ENCODE results near the gene AGTR1. TPM values are rescaled to one million over a fixed set of nuclear protein-coding genes. Genes with fewer than 3 reads are reported as not detected.

AGTR1 gene
- polyA plus RNA-seq, 1 donor (not counting 4 experiments of a cell fraction or from before 2014, with no cell fraction given), result not detected

DNA sequence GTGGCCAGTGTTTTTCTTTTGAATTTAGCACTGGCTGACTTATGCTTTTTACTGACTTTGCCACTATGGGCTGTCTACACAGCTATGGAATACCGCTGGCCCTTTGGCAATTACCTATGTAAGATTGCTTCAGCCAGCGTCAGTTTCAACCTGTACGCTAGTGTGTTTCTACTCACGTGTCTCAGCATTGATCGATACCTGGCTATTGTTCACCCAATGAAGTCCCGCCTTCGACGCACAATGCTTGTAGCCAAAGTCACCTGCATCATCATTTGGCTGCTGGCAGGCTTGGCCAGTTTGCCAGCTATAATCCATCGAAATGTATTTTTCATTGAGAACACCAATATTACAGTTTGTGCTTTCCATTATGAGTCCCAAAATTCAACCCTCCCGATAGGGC, 43.5 kb downstream of the AGTR1 start:
- no peak for TF ChIP-seq EZH2 (IDR thresholded peaks at IDR 0.05; ENCODE audit: low read length)
- TF ChIP-seq, protein P1, sequence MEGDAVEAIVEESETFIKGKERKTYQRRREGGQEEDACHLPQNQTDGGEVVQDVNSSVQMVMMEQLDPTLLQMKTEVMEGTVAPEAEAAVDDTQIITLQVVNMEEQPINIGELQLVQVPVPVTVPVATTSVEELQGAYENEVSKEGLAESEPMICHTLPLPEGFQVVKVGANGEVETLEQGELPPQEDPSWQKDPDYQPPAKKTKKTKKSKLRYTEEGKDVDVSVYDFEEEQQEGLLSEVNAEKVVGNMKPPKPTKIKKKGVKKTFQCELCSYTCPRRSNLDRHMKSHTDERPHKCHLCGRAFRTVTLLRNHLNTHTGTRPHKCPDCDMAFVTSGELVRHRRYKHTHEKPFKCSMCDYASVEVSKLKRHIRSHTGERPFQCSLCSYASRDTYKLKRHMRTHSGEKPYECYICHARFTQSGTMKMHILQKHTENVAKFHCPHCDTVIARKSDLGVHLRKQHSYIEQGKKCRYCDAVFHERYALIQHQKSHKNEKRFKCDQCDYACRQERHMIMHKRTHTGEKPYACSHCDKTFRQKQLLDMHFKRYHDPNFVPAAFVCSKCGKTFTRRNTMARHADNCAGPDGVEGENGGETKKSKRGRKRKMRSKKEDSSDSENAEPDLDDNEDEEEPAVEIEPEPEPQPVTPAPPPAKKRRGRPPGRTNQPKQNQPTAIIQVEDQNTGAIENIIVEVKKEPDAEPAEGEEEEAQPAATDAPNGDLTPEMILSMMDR (optimal IDR thresholded peaks at IDR 0.05 in 1 of 3, IDR thresholded peaks at IDR 0.05 in 1 of 3, conservative IDR thresholded peaks at IDR 0.05 in 1 of 3; ENCODE audit: extremely low read depth in 1 of 3, insufficient read depth in 2 of 3, low read length in 3 of 3), result no peak
- no peaks in the 10 kb centered on the region for H4K20me1 ChIP-seq (ENCODE audit: control insufficient read depth, extremely low read depth, insufficient read depth, low read length)
- H3K27ac ChIP-seq (ENCODE audit: control insufficient read depth, insufficient read depth, low read length), result no peak overlapping the region
- H3K36me3 ChIP-seq (ENCODE audit: control insufficient read depth in 2 of 2, extremely low read depth in 1 of 2, insufficient read depth in 2 of 2, low read length in 2 of 2), result no peaks in the 10 kb centered on the region
- FAIRE-seq (no peak), DNase-seq (ENCODE audit: low read depth, low spot score) (no peak)
- H3K4me3 ChIP-seq (ENCODE audit: control insufficient read depth in 2 of 3, extremely low read depth in 1 of 3, insufficient read depth in 2 of 3, low read depth in 1 of 3, low read length in 3 of 3), result no peak overlapping the region
- H3K9ac ChIP-seq (ENCODE audit: control insufficient read depth, extremely low read depth, insufficient read depth, low read length), result no peak overlapping the region
- no peaks in the 10 kb centered on the region for H3K9me1 ChIP-seq (ENCODE audit: control insufficient read depth, extremely low read depth, insufficient read depth, low read length)
- no peak overlapping the region for H2AFZ ChIP-seq (ENCODE audit: control insufficient read depth, low read length)
- H3K4me2 ChIP-seq (ENCODE audit: control insufficient read depth, extremely low read depth, insufficient read depth, low read depth, low read length), result no peak overlapping the region
- no peaks in the 10 kb centered on the region for H3K79me2 ChIP-seq (ENCODE audit: control insufficient read depth, insufficient read depth, low read length)
- no peaks in the 10 kb centered on the region for H3K9me3 ChIP-seq (ENCODE audit: control insufficient read depth, low read depth, low read length)
- no peaks in the 10 kb centered on the region for H3K27me3 ChIP-seq (ENCODE audit: control insufficient read depth, extremely low read depth, insufficient read depth, low read length)
- dilution Hi-C loops (cut with MboI; ENCODE audit: extremely low pct_ligation_motif_present, low sequenced_read_pairs), result no loop called here
- H3K4me1 ChIP-seq (ENCODE audit: control insufficient read depth, extremely low read depth, insufficient read depth, low read length), result no peaks in the 10 kb centered on the region

DNA sequence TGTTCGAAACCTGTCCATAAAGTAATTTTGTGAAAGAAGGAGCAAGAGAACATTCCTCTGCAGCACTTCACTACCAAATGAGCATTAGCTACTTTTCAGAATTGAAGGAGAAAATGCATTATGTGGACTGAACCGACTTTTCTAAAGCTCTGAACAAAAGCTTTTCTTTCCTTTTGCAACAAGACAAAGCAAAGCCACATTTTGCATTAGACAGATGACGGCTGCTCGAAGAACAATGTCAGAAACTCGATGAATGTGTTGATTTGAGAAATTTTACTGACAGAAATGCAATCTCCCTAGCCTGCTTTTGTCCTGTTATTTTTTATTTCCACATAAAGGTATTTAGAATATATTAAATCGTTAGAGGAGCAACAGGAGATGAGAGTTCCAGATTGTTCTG, 44.4 kb downstream of the AGTR1 start:
- Histone ChIP-seq H3K36me3 (ENCODE audit: control insufficient read depth in 2 of 2, extremely low read depth in 1 of 2, insufficient read depth in 2 of 2, low read length in 2 of 2) (no peaks in the 10 kb centered on the region), H3K4me1 (ENCODE audit: control insufficient read depth, extremely low read depth, insufficient read depth, low read length) (no peaks in the 10 kb centered on the region), H3K9me1 (ENCODE audit: control insufficient read depth, extremely low read depth, insufficient read depth, low read length) (no peaks in the 10 kb centered on the region), H3K4me2 (ENCODE audit: control insufficient read depth, extremely low read depth, insufficient read depth, low read depth, low read length) (no peak overlapping the region), H2AFZ (ENCODE audit: control insufficient read depth, low read length) (no peak overlapping the region), H3K27ac (ENCODE audit: control insufficient read depth, insufficient read depth, low read length) (no peak overlapping the region), H3K4me3 (ENCODE audit: control insufficient read depth in 2 of 3, extremely low read depth in 1 of 3, insufficient read depth in 2 of 3, low read depth in 1 of 3, low read length in 3 of 3) (no peak overlapping the region), H3K9me3 (ENCODE audit: control insufficient read depth, low read depth, low read length) (no peaks in the 10 kb centered on the region), H3K9ac (ENCODE audit: control insufficient read depth, extremely low read depth, insufficient read depth, low read length) (no peak overlapping the region), H3K79me2 (ENCODE audit: control insufficient read depth, insufficient read depth, low read length) (no peaks in the 10 kb centered on the region), H4K20me1 (ENCODE audit: control insufficient read depth, extremely low read depth, insufficient read depth, low read length) (no peaks in the 10 kb centered on the region), H3K27me3 (ENCODE audit: control insufficient read depth, extremely low read depth, insufficient read depth, low read length) (no peaks in the 10 kb centered on the region)
- FAIRE-seq, result no peak
- TF ChIP-seq, protein P1 (optimal IDR thresholded peaks at IDR 0.05 in 1 of 3, IDR thresholded peaks at IDR 0.05 in 1 of 3, conservative IDR thresholded peaks at IDR 0.05 in 1 of 3; ENCODE audit: extremely low read depth in 1 of 3, insufficient read depth in 2 of 3, low read length in 3 of 3), result no peak
- no peak for TF ChIP-seq EZH2 (IDR thresholded peaks at IDR 0.05; ENCODE audit: low read length)
- no peak for DNase-seq (ENCODE audit: low read depth, low spot score)
- dilution Hi-C loops (cut with MboI; ENCODE audit: extremely low pct_ligation_motif_present, low sequenced_read_pairs), result no loop called here
